LHCN-M2 (cell line): Measurements from ENCODE around the gene METTL23. TPM values are rescaled to one million over a fixed set of nuclear protein-coding genes. Genes with fewer than 3 reads are reported as not detected.
"Not testable (repeated sequence)": the region's sequence is repeated elsewhere in the genome, so short reads cannot be mapped to it uniquely, and the experiment has no call there.

ENCODE experiments used
- DNase-seq: peaks from one replicate; pipeline ENCODE4 v3.0.0-alpha.2; 2012; ENCODE audit warnings: low read depth
- total RNA-seq: library from RNA; depleted of rRNA; stranded (reverse); fragments of >200 nt; gene quantifications from 2 replicates; pipeline ENCODE4 v1.2.3, GENCODE V29; 2014

Gene METTL23
- total RNA-seq, 1 experiment from 2014 or later, result 41.2 TPM

GRCh38 chr17:76734080-76734840 is 7.6 kb downstream of the METTL23 start:
- DNase-seq, result peak; percentile 41

GRCh38 chr17:76735006-76735405 is 8.4 kb downstream of the METTL23 start:
- peak; percentile 37 for DNase-seq

- no peak for DNase-seq
These were observed 9.1 kb downstream of the METTL23 start for GRCh38 chr17:76735586-76736348.

GRCh38 chr17:76736349-76737081 is 9.9 kb downstream of the METTL23 start:
- DNase-seq, result peak; percentile 39

- peak; percentile 99 for DNase-seq
These were observed 10.5 kb downstream of the METTL23 start, which contains the start of gene SRSF2 for GRCh38 chr17:76737082-76737675. TSS of gene SRSF2 (minus strand) at chr17:76737331. CDS start at chr17:76737160, 171 bp downstream.

GRCh38 chr17:76737676-76738467 is 11.2 kb downstream of the METTL23 start, which contains the start of gene MFSD11:
TSS of gene MFSD11 (plus strand) at chr17:76738119. CDS start at chr17:76738353, 234 bp downstream.
- peak; percentile 90 for DNase-seq

GRCh38 chr17:76738468-76738850 is 11.8 kb downstream of the METTL23 start:
- DNase-seq, result no peak

- not testable (repeated sequence) for DNase-seq
These were observed 13.0 kb downstream of the METTL23 start for GRCh38 chr17:76739568-76740115.

GRCh38 chr17:76740329-76741118 is 13.9 kb downstream of the METTL23 start:
- no peak for DNase-seq

GRCh38 chr17:76742958-76743357 is 16.3 kb downstream of the METTL23 start:
- DNase-seq, result no peak

- DNase-seq, result no peak
These were observed 18.1 kb downstream of the METTL23 start for GRCh38 chr17:76744747-76745146.

- not testable (repeated sequence) for DNase-seq
These were observed 19.1 kb downstream of the METTL23 start for GRCh38 chr17:76745785-76746184.

- no peak for DNase-seq
These were observed 21.2 kb downstream of the METTL23 start for GRCh38 chr17:76747716-76748363.

GRCh38 chr17:76748657-76749056 is 22.0 kb downstream of the METTL23 start:
- DNase-seq, result no peak

GRCh38 chr17:76751416-76751993 is 24.9 kb downstream of the METTL23 start:
- no peak for DNase-seq

- DNase-seq, result no peak
These were observed 25.4 kb downstream of the METTL23 start for GRCh38 chr17:76752006-76752405.

GRCh38 chr17:76753061-76753961 is 26.7 kb downstream of the METTL23 start:
- DNase-seq, result no peak

- no peak for DNase-seq
These were observed 28.6 kb downstream of the METTL23 start for GRCh38 chr17:76755285-76755684.
